Fibroblast of mammary gland (primary cell): ENCODE results near the gene IRGC.
A peak's percentile ranks its signal among the peaks of the same experiment; 100 is the strongest.

Source experiments
- DNase-seq: peaks from one replicate; pipeline ENCODE4 v3.0.0-alpha.2; 2010; ENCODE audit warnings: low read depth
- H3K4me3 ChIP-seq: 2 replicates; pipeline ENCODE4 v1.5.1; 2011; ENCODE audit warnings: low read depth, mild to moderate bottlenecking, low read length, moderate library complexity; ENCODE audit not compliant: control insufficient read depth
- TF ChIP-seq, protein P1 (sequence below): conservative IDR thresholded peaks from 2 replicates; pipeline ENCODE4 v1.5.1; 2011; ENCODE audit warnings: low read depth, low read length, inconsistent platforms; ENCODE audit not compliant: control insufficient read depth, insufficient read depth

The IRGC gene

DNA sequence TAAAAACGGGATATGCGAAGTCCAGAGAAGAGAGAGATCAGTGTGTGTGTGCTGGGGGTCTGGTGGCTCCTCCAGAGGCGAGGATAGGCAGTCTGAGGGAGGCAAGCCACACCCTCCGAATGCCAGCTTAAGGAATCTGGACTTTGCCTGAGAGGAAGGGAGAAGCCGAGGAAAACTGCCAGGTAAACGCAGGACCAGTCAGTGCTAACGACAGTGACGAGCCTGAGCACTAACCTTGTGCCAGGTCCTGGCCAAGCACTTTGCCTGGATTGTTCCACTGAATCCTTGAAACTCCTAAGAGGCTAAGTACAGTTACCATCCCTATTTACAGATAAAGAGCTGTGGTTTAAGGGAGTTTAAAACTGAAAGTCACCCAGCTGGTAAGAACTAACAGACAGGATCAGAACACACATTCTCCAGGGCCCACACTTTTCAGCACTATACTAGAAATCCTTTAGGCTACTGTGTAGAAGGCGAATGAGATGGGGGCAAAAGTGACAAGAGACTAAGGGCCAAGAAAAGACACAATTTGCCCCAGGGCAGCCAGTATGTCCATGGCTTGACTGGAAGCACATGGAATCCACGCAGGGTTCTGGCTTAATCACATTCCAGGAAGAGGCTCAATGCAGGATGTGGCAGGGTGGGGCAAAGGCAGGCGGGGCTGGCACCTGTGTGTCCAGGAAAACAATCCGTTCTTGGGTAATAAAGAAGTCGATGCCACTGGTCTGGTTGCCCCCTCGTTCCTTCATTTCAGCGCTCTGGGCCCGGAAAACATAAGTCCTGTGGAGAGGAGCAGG, 23.8 kb downstream of the IRGC start:
- no peak overlapping the region for H3K4me3 ChIP-seq
- TF ChIP-seq, protein P1, sequence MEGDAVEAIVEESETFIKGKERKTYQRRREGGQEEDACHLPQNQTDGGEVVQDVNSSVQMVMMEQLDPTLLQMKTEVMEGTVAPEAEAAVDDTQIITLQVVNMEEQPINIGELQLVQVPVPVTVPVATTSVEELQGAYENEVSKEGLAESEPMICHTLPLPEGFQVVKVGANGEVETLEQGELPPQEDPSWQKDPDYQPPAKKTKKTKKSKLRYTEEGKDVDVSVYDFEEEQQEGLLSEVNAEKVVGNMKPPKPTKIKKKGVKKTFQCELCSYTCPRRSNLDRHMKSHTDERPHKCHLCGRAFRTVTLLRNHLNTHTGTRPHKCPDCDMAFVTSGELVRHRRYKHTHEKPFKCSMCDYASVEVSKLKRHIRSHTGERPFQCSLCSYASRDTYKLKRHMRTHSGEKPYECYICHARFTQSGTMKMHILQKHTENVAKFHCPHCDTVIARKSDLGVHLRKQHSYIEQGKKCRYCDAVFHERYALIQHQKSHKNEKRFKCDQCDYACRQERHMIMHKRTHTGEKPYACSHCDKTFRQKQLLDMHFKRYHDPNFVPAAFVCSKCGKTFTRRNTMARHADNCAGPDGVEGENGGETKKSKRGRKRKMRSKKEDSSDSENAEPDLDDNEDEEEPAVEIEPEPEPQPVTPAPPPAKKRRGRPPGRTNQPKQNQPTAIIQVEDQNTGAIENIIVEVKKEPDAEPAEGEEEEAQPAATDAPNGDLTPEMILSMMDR, result no peak
- no peak for DNase-seq

- no peak overlapping the region for H3K4me3 ChIP-seq
- TF ChIP-seq, protein P1, result no peak
- DNase-seq, result no peak
These were observed 25.4 kb downstream of the IRGC start for GRCh38 chr19:43741075-43741825.

DNA sequence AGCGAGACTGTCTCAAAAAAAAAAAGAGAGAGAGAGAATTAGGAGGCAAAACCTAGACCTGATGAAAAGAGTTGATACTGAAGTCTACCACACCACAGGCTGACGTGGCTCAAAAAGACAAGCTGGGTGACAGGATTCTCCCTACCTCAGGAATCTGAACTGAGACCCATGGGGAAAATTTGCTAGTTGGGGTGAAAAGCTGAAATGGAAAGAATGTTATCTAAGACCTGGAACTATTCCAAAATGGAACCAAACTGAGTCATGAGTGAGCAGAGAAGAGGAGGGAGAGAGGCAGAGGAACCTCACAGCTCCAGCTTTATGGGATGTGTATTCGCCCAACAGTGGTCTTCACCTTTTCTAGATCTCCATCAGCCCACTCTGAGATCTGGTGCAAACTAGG, 27.2 kb downstream of the IRGC start:
- DNase-seq, result peak; percentile 39
- H3K4me3 ChIP-seq, result no peak overlapping the region
- TF ChIP-seq, protein P1, result no peak

DNA sequence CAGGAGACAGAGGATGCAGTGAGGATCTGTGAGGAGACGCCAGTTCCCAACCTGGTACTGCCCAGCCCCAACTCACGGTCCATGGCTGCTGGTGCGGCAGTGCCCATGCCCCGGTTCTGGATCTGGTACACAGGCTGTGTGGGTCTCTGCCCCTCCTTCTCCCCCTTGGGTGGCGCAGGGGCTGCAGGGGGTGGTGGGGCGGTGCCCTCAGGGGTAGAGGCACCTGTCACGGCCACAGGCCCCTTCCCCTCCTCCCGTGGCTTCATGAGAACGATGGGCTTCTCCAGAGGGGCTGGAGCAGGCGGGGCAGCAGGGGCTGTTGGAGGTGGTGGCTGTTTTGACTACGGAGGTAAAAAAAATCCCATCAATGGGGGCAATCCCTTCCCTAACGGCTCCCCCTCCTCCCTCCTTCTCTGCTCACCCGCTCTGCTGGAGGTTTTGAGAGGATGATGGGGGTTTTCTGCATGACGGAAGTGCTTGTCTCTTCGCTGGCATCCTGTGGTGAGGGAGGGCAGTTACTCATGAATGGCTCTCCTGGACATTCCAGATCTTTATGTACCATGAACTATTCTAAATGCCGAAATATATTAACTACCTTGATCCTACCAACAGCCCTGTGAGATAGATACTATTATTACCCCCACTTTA, 31.8 kb downstream of the IRGC start:
- H3K4me3 ChIP-seq, result no peak overlapping the region
- no peak for DNase-seq
- TF ChIP-seq, protein P1, result no peak

GRCh38 chr19:43748205-43748594, 32.3 kb downstream of the IRGC start:
- no peak for DNase-seq
- no peak overlapping the region for H3K4me3 ChIP-seq
- TF ChIP-seq, protein P1, result no peak

GRCh38 chr19:43748685-43749084, 32.8 kb downstream of the IRGC start:
- no peak overlapping the region for H3K4me3 ChIP-seq
- DNase-seq, result no peak
- TF ChIP-seq, protein P1, result no peak
